Measurements from ENCODE around the gene EDC4. TPM values are rescaled to one million over a fixed set of nuclear protein-coding genes. Genes with fewer than 3 reads are reported as not detected.
A peak's percentile ranks its signal among the peaks of the same experiment; 100 is the strongest.

The EDC4 gene
- total and polyA plus RNA-seq, 2 of the 13 experiments (the other 11 are each of a cell fraction or from before 2014, with no cell fraction given): 51.4 to 59.1 TPM

GRCh38 chr16:67841816-67842508 lies 30.9 kb upstream of the EDC4 start, which contains the start of gene THAP11 (continued):
- peak; percentile 76; the same call in 1 of the 2 replicates for TF ChIP-seq TGIF2 (CRISPR knock-in tag; IDR thresholded peaks at IDR 0.05)
- TF ChIP-seq ZNF331 (CRISPR knock-in tag; IDR thresholded peaks at IDR 0.05): peak; percentile 85
- TF ChIP-seq FOXM1 (CRISPR knock-in tag; IDR thresholded peaks at IDR 0.05): no peak
- TF ChIP-seq NR2C2 (CRISPR knock-in tag; IDR thresholded peaks at IDR 0.05; ENCODE audit: borderline replicate concordance): peak; percentile 73
- TF ChIP-seq POLR2AphosphoS5 (IDR thresholded peaks at IDR 0.05; ENCODE audit: low read depth, low read length): peak; percentile 81
- TF ChIP-seq, protein P1, sequence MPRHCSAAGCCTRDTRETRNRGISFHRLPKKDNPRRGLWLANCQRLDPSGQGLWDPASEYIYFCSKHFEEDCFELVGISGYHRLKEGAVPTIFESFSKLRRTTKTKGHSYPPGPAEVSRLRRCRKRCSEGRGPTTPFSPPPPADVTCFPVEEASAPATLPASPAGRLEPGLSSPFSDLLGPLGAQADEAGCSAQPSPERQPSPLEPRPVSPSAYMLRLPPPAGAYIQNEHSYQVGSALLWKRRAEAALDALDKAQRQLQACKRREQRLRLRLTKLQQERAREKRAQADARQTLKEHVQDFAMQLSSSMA (CRISPR knock-in tag; IDR thresholded peaks at IDR 0.05): 0 out of 2 replicates have a peak, but pooled peaks have one; percentile 4
- peak; percentile 34; the same call in 1 of the 2 replicates for TF ChIP-seq FOXP4 (CRISPR knock-in tag; IDR thresholded peaks at IDR 0.05)
- TF ChIP-seq MED8 (CRISPR knock-in tag; IDR thresholded peaks at IDR 0.05; ENCODE audit: insufficient replicate concordance): no peak
- no peak; the same call in 1 of the 2 replicates for TF ChIP-seq KDM5B (CRISPR knock-in tag; IDR thresholded peaks at IDR 0.05; ENCODE audit: borderline replicate concordance)
- peak; percentile 23; the same call in 1 of the 2 replicates for TF ChIP-seq SOX5 (CRISPR knock-in tag; IDR thresholded peaks at IDR 0.05; ENCODE audit: borderline replicate concordance)
- 0 out of 2 replicates have a peak, but pooled peaks have one; percentile 67 for TF ChIP-seq CC2D1A (CRISPR knock-in tag; IDR thresholded peaks at IDR 0.05)
- no peak for TF ChIP-seq ZZZ3 (CRISPR knock-in tag; IDR thresholded peaks at IDR 0.05; ENCODE audit: borderline replicate concordance)
- TF ChIP-seq POLR2G (IDR thresholded peaks at IDR 0.05; ENCODE audit: low read depth, low read length): peak; percentile 83
- no peak for TF ChIP-seq JUN (CRISPR knock-in tag; IDR thresholded peaks at IDR 0.05)
- no peak for TF ChIP-seq ATF4 (CRISPR knock-in tag; IDR thresholded peaks at IDR 0.05)
- peak; percentile 56 for TF ChIP-seq FOSL2 (CRISPR knock-in tag; IDR thresholded peaks at IDR 0.05)
- TF ChIP-seq, protein P2, sequence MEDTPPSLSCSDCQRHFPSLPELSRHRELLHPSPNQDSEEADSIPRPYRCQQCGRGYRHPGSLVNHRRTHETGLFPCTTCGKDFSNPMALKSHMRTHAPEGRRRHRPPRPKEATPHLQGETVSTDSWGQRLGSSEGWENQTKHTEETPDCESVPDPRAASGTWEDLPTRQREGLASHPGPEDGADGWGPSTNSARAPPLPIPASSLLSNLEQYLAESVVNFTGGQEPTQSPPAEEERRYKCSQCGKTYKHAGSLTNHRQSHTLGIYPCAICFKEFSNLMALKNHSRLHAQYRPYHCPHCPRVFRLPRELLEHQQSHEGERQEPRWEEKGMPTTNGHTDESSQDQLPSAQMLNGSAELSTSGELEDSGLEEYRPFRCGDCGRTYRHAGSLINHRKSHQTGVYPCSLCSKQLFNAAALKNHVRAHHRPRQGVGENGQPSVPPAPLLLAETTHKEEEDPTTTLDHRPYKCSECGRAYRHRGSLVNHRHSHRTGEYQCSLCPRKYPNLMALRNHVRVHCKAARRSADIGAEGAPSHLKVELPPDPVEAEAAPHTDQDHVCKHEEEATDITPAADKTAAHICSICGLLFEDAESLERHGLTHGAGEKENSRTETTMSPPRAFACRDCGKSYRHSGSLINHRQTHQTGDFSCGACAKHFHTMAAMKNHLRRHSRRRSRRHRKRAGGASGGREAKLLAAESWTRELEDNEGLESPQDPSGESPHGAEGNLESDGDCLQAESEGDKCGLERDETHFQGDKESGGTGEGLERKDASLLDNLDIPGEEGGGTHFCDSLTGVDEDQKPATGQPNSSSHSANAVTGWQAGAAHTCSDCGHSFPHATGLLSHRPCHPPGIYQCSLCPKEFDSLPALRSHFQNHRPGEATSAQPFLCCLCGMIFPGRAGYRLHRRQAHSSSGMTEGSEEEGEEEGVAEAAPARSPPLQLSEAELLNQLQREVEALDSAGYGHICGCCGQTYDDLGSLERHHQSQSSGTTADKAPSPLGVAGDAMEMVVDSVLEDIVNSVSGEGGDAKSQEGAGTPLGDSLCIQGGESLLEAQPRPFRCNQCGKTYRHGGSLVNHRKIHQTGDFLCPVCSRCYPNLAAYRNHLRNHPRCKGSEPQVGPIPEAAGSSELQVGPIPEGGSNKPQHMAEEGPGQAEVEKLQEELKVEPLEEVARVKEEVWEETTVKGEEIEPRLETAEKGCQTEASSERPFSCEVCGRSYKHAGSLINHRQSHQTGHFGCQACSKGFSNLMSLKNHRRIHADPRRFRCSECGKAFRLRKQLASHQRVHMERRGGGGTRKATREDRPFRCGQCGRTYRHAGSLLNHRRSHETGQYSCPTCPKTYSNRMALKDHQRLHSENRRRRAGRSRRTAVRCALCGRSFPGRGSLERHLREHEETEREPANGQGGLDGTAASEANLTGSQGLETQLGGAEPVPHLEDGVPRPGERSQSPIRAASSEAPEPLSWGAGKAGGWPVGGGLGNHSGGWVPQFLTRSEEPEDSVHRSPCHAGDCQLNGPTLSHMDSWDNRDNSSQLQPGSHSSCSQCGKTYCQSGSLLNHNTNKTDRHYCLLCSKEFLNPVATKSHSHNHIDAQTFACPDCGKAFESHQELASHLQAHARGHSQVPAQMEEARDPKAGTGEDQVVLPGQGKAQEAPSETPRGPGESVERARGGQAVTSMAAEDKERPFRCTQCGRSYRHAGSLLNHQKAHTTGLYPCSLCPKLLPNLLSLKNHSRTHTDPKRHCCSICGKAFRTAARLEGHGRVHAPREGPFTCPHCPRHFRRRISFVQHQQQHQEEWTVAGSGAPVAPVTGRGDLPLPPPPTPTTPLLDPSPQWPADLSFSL (CRISPR knock-in tag; IDR thresholded peaks at IDR 0.05): 0 out of 2 replicates have a peak, but pooled peaks have one; percentile 6
- TF ChIP-seq MTA3 (CRISPR knock-in tag; IDR thresholded peaks at IDR 0.05): no peak
- TF ChIP-seq MATR3 (CRISPR knock-in tag; IDR thresholded peaks at IDR 0.05): 0 out of 2 replicates have a peak, but pooled peaks have one; percentile 15
- TF ChIP-seq RXRB (CRISPR knock-in tag; IDR thresholded peaks at IDR 0.05; ENCODE audit: borderline replicate concordance): peak; percentile 59; the same call in 1 of the 2 replicates
